H9 (cell line): ENCODE data around the gene CACNA1H. TPM values are rescaled to one million over a fixed set of nuclear protein-coding genes. Genes with fewer than 3 reads are reported as not detected.

ENCODE experiments used
- DNase-seq: peaks from one replicate; pipeline ENCODE4 v3.0.0-alpha.2; 2017
- H2AFZ ChIP-seq: one replicate; pipeline ENCODE4 v1.6.1; 2013; ENCODE audit warnings: mild to moderate bottlenecking, low read length, control low read depth, moderate library complexity
- H2AK5ac ChIP-seq: 2 replicates; pipeline ENCODE4 v1.6.1; 2013; ENCODE audit warnings: low read length, control low read depth, mixed read lengths; ENCODE audit not compliant: insufficient read length
- H2BK120ac ChIP-seq: one replicate; pipeline ENCODE4 v1.6.1; 2013; ENCODE audit warnings: low read depth, mild to moderate bottlenecking, low read length, control low read depth, inconsistent platforms; ENCODE audit not compliant: poor library complexity, severe bottlenecking
- H2BK12ac ChIP-seq: 2 replicates; pipeline ENCODE4 v1.6.1; 2013; ENCODE audit warnings: low read length, control low read depth, mixed read lengths, low read depth; ENCODE audit not compliant: insufficient read length
- H2BK15ac ChIP-seq: 2 replicates; pipeline ENCODE4 v1.6.1; 2013; ENCODE audit warnings: low read depth, low read length, control low read depth
- H2BK20ac ChIP-seq: one replicate; pipeline ENCODE4 v1.6.1; 2013; ENCODE audit warnings: low read depth, mild to moderate bottlenecking, low read length, control low read depth, inconsistent platforms; ENCODE audit not compliant: poor library complexity, severe bottlenecking
- H2BK5ac ChIP-seq: 2 replicates; pipeline ENCODE4 v1.6.1; 2013; ENCODE audit warnings: low read length, control low read depth, mixed read lengths; ENCODE audit not compliant: insufficient read length
- H3K14ac ChIP-seq: 2 replicates; pipeline ENCODE4 v1.6.1; 2013; ENCODE audit warnings: low read length, control low read depth; ENCODE audit not compliant: insufficient read depth
- H3K18ac ChIP-seq: 2 replicates; pipeline ENCODE4 v1.6.1; 2013; ENCODE audit warnings: low read depth, mild to moderate bottlenecking, mixed read lengths, low read length, control low read depth; ENCODE audit not compliant: insufficient read length
- H3K23ac ChIP-seq: 2 replicates; pipeline ENCODE4 v1.6.1; 2013; ENCODE audit warnings: low read length, control low read depth, mixed read lengths, low read depth; ENCODE audit not compliant: insufficient read length
- H3K23me2 ChIP-seq: 2 replicates; pipeline ENCODE4 v1.6.1; 2013; ENCODE audit warnings: low read depth, mild to moderate bottlenecking, mixed read lengths, low read length, control low read depth; ENCODE audit not compliant: insufficient read length, poor library complexity, severe bottlenecking
- H3K27ac ChIP-seq: 2 replicates; pipeline ENCODE4 v1.5.1; 2013; ENCODE audit warnings: low read length, control low read depth, mixed read lengths, low read depth; ENCODE audit not compliant: insufficient read length
- H3K27me3 ChIP-seq: 2 replicates; pipeline ENCODE4 v1.6.1; 2013; ENCODE audit warnings: low read length, control low read depth, inconsistent platforms; ENCODE audit not compliant: insufficient read depth
- H3K4ac ChIP-seq: 2 replicates; pipeline ENCODE4 v1.6.1; 2013; ENCODE audit warnings: low read depth, mild to moderate bottlenecking, control low read depth, inconsistent platforms, low read length, moderate library complexity
- H3K4me1 ChIP-seq: 2 replicates; pipeline ENCODE4 v1.6.1; 2013; ENCODE audit warnings: low read length, control low read depth, inconsistent platforms; ENCODE audit not compliant: insufficient read depth
- H3K4me2 ChIP-seq: 2 replicates; pipeline ENCODE4 v1.6.1; 2013; ENCODE audit warnings: low read length, control low read depth, mixed read lengths; ENCODE audit not compliant: insufficient read length, insufficient read depth
- H3K56ac ChIP-seq: 2 replicates; pipeline ENCODE4 v1.6.1; 2013; ENCODE audit warnings: low read depth, mild to moderate bottlenecking, mixed read lengths, low read length, control low read depth; ENCODE audit not compliant: insufficient read length
- H3K79me1 ChIP-seq: 2 replicates; pipeline ENCODE4 v1.6.1; 2013; ENCODE audit warnings: low read depth, mild to moderate bottlenecking, moderate library complexity, low read length, control low read depth, inconsistent platforms; ENCODE audit not compliant: insufficient read depth, poor library complexity, severe bottlenecking
- H3K79me2 ChIP-seq: 2 replicates; pipeline ENCODE4 v1.6.1; 2013; ENCODE audit warnings: low read length, control low read depth, inconsistent platforms; ENCODE audit not compliant: insufficient read depth
- H3K9ac ChIP-seq: 2 replicates; pipeline ENCODE4 v1.6.1; 2013; ENCODE audit warnings: low read length, control low read depth, mixed read lengths; ENCODE audit not compliant: insufficient read length; ENCODE audit errors: extremely low read depth
- H3K9me3 ChIP-seq: one replicate; pipeline ENCODE4 v1.6.1; 2013; ENCODE audit warnings: low read depth, low read length, inconsistent platforms; ENCODE audit not compliant: control insufficient read depth
- H3T11ph ChIP-seq: one replicate; pipeline ENCODE4 v1.6.1; 2013; ENCODE audit warnings: mild to moderate bottlenecking, low read length, control low read depth, inconsistent platforms
- H4K20me1 ChIP-seq: one replicate; pipeline ENCODE4 v1.6.1; 2013; ENCODE audit not compliant: control insufficient read depth, insufficient read length, insufficient read depth
- H4K5ac ChIP-seq: 2 replicates; pipeline ENCODE4 v1.6.1; 2013; ENCODE audit warnings: low read depth, mild to moderate bottlenecking, mixed read lengths, low read length, control low read depth; ENCODE audit not compliant: insufficient read length
- H4K8ac ChIP-seq: replicated peaks from 2 replicates; pipeline ENCODE4 v1.6.1; 2013; ENCODE audit warnings: low read length, control low read depth, mixed read lengths, low read depth; ENCODE audit not compliant: insufficient read length
- H4K91ac ChIP-seq: 2 replicates; pipeline ENCODE4 v1.6.1; 2013; ENCODE audit warnings: low read depth, mild to moderate bottlenecking, moderate library complexity, mixed read lengths, low read length, control low read depth; ENCODE audit not compliant: insufficient read length
- H3K27ac Mint-ChIP-seq, 3 experiments: 2 replicates in 2 of 3; 3 replicates in 1 of 3; pipeline ENCODE4 v1.8.0; 2020 to 2021; ENCODE audit warnings: mixed read lengths in 3 of 3, mild to moderate bottlenecking in 1 of 3, moderate library complexity in 1 of 3
- H3K27me3 Mint-ChIP-seq: 2 replicates; pipeline ENCODE4 v1.8.0; 2021; ENCODE audit warnings: low read depth, mild to moderate bottlenecking, moderate library complexity, mixed read lengths
- H3K36me3 Mint-ChIP-seq, 3 experiments: 2 replicates in 2 of 3; 3 replicates in 1 of 3; pipeline ENCODE4 v1.8.0; 2020 to 2021; ENCODE audit warnings: low read depth in 3 of 3, mixed read lengths in 3 of 3; ENCODE audit not compliant: insufficient read depth in 1 of 3
- H3K4me1 Mint-ChIP-seq, 2 experiments: 2 replicates each; pipeline ENCODE4 v1.8.0; 2020; ENCODE audit warnings: mixed read lengths in 2 of 2
- H3K4me3 Mint-ChIP-seq, 2 experiments: 2 replicates in 1 of 2; 3 replicates in 1 of 2; pipeline ENCODE4 v1.8.0; 2020 to 2021; ENCODE audit warnings: mild to moderate bottlenecking in 2 of 2, mixed read lengths in 2 of 2, moderate library complexity in 1 of 2
- H3K9me3 Mint-ChIP-seq, 2 experiments: 2 replicates in 1 of 2; 3 replicates in 1 of 2; pipeline ENCODE4 v1.8.0; 2020; ENCODE audit warnings: mild to moderate bottlenecking in 2 of 2, mixed read lengths in 2 of 2, moderate library complexity in 1 of 2
- WGBS: extraction: QIAGEN DNeasy Blood & Tissue Kit; methylation state at CpG from one replicate; pipeline ENCODE4 v1.1.7; 2013; ENCODE audit warnings: missing lambda C conversion rate, low lambda C conversion rate, mixed read lengths; ENCODE audit not compliant: insufficient read length; ENCODE audit errors: extremely low coverage; 5-methylcytosine and 5-hydroxymethylcytosine counted together
- total RNA-seq: library from RNA; stranded (reverse); gene quantifications from 2 replicates; pipeline ENCODE4 v1.2.1, GENCODE V29; 2021
- TF ChIP-seq, protein P1 (sequence below): fragments of 200-600 bp; sonication (generic); conservative IDR thresholded peaks from 3 replicates; pipeline ENCODE4 v1.8.0; 2021; ENCODE audit warnings: antibody characterized with exemption, mild to moderate bottlenecking

CACNA1H gene
- total RNA-seq, 1 experiment from 2014 or later = 43.3 TPM

DNA sequence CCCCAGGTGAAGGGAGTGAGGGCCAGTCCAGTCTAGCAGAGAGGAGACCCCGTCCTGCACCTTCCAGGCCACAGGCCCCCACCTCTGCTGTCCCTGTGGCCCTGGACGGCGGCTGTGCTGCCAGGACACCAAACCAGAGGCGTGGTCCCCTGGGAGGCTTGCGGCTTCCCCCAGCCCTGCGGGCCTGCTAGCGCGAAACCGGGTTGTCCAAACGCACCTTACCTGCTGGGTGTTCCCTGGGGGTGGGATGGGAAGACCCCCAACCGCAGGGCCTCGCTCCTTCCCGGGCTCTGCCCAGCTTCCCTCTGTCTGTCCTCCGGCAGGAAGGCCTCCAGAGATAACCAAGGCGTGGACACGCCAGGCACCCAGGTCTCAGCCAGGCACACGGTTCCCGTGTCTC lies 19.6 kb upstream of the CACNA1H start:
- Histone ChIP-seq H4K8ac (no peak overlapping the region), H2BK20ac (no peak overlapping the region), H3K9ac (no peak overlapping the region), H2AK5ac (no peak overlapping the region), H3K23me2 (no peaks in the 10 kb centered on the region), H3K4me1 (no peaks in the 10 kb centered on the region), H3K18ac (no peak overlapping the region), H3K14ac (no peak overlapping the region; the same call in 1 of the 2 replicates), H4K20me1 (no peaks in the 10 kb centered on the region), H3K56ac (no peak overlapping the region), H3K9me3 (no peaks in the 10 kb centered on the region), H3K27ac (no peak overlapping the region), H4K5ac (no peak overlapping the region), H2BK15ac (no peak overlapping the region), H3K79me2 (no peaks in the 10 kb centered on the region), H4K91ac (no peak overlapping the region), H3T11ph (no peak overlapping the region), H3K4ac (no peak overlapping the region), H3K27me3 (no peaks in the 10 kb centered on the region), H2BK12ac (no peak overlapping the region), H3K4me2 (no peak overlapping the region), H2BK5ac (no peak overlapping the region), H3K79me1 (no peaks in the 10 kb centered on the region), H2AFZ (no peak overlapping the region), H2BK120ac (no peak overlapping the region), H3K23ac (no peak overlapping the region)
- H3K9me3 Mint-ChIP-seq = no peaks in the 10 kb centered on the region
- no CpG with 5 or more reads among the region's 18 CpGs for WGBS
- DNase-seq = no peak
- no peak overlapping the region for H3K4me3 Mint-ChIP-seq
- H3K4me1 Mint-ChIP-seq = peaks cover 2 to 3% of the 10 kb centered on the region in 2 experiments; a peak in 2 of 4 replicates
- H3K27ac Mint-ChIP-seq = no peak overlapping the region
- peaks cover 3% of the 10 kb centered on the region for H3K27me3 Mint-ChIP-seq
- no peaks in the 10 kb centered on the region for H3K36me3 Mint-ChIP-seq
- TF ChIP-seq, protein P1, sequence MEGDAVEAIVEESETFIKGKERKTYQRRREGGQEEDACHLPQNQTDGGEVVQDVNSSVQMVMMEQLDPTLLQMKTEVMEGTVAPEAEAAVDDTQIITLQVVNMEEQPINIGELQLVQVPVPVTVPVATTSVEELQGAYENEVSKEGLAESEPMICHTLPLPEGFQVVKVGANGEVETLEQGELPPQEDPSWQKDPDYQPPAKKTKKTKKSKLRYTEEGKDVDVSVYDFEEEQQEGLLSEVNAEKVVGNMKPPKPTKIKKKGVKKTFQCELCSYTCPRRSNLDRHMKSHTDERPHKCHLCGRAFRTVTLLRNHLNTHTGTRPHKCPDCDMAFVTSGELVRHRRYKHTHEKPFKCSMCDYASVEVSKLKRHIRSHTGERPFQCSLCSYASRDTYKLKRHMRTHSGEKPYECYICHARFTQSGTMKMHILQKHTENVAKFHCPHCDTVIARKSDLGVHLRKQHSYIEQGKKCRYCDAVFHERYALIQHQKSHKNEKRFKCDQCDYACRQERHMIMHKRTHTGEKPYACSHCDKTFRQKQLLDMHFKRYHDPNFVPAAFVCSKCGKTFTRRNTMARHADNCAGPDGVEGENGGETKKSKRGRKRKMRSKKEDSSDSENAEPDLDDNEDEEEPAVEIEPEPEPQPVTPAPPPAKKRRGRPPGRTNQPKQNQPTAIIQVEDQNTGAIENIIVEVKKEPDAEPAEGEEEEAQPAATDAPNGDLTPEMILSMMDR = no peak
